Caco-2 (cell line): ENCODE results near the gene SRA1. TPM values are rescaled to one million over a fixed set of nuclear protein-coding genes. Genes with fewer than 3 reads are reported as not detected.

Experiments
- BruUV-seq: library from RNA; stranded (reverse); fragments of 400-500 nt; replicated peaks from 2 replicates; lab custom pipeline; 2021; lab: Mats Ljungman, UMichigan
- CTCF ChIA-PET: fragments of 300-600 bp; sonication (Branson Sonifier 250); formaldehyde crosslinking; loops from one replicate; lab custom pipeline; 2022; ENCODE audit warnings: antibody characterized with exemption; lab: Charles Lee
- POLR2A ChIA-PET: fragments of 300-600 bp; sonication (Branson Sonifier 250); formaldehyde crosslinking; loops from one replicate; lab custom pipeline; 2022; ENCODE audit warnings: antibody characterized with exemption; lab: Charles Lee
- DNase-seq, 2 experiments: peaks; one replicate each; pipeline versions ENCODE4 v3.0.0 to v3.0.0-alpha.2; 2020 to 2022
- H3K27me3 ChIP-seq: replicated peaks from 2 replicates; pipeline ENCODE4 v1.6.0; 2011; ENCODE audit warnings: low read length; ENCODE audit not compliant: control insufficient read depth, insufficient read depth
- H3K36me3 ChIP-seq: 2 replicates; pipeline ENCODE4 v1.5.1; 2011; ENCODE audit warnings: low read length; ENCODE audit not compliant: control insufficient read depth, insufficient read depth
- H3K4me1 ChIP-seq: fragments of 250-450 bp; sonication (Bioruptor Pico); 2 replicates; pipeline ENCODE4 v1.5.1; 2020; ENCODE audit warnings: mild to moderate bottlenecking
- H3K4me3 ChIP-seq: 2 replicates; pipeline ENCODE4 v1.5.1; 2011; ENCODE audit warnings: low read depth, mild to moderate bottlenecking, control low read depth, low read length
- H3K9me3 ChIP-seq: fragments of 250-450 bp; sonication (Bioruptor Pico); 2 replicates; pipeline ENCODE4 v1.5.1; 2020; ENCODE audit warnings: mild to moderate bottlenecking, moderate library complexity
- H3K27ac Mint-ChIP-seq: one replicate; pipeline ENCODE4 v1.8.0; 2022; ENCODE audit warnings: mixed read lengths; ENCODE audit not compliant: unreplicated experiment
- H3K27me3 Mint-ChIP-seq: one replicate; pipeline ENCODE4 v1.8.0; 2022; ENCODE audit warnings: mixed read lengths; ENCODE audit not compliant: insufficient read depth, unreplicated experiment
- H3K36me3 Mint-ChIP-seq: one replicate; pipeline ENCODE4 v1.8.0; 2022; ENCODE audit warnings: mild to moderate bottlenecking, mixed read lengths; ENCODE audit not compliant: insufficient read depth, unreplicated experiment
- H3K4me1 Mint-ChIP-seq: one replicate; pipeline ENCODE4 v1.8.0; 2022; ENCODE audit warnings: low read depth, mixed read lengths; ENCODE audit not compliant: unreplicated experiment
- H3K4me3 Mint-ChIP-seq: one replicate; pipeline ENCODE4 v1.8.0; 2022; ENCODE audit warnings: mild to moderate bottlenecking, moderate library complexity, mixed read lengths; ENCODE audit not compliant: unreplicated experiment
- H3K9me3 Mint-ChIP-seq: one replicate; pipeline ENCODE4 v1.8.0; 2022; ENCODE audit warnings: mixed read lengths; ENCODE audit not compliant: unreplicated experiment
- intact Hi-C: fragments of 100-400 bp; cut with micrococcal nuclease; formaldehyde crosslinking; loops from one replicate; pipeline ENCODE4 v1.10.0; 2022; ENCODE audit not compliant: unreplicated experiment
- total RNA-seq: library from RNA; stranded (reverse); gene quantifications from 2 replicates; pipeline ENCODE4 v1.2.3, GENCODE V29; 2022
- TF ChIP-seq, protein P1 (sequence below), 2 experiments: fragments of 200-600 bp in 1 of 2; IDR thresholded peaks; 1 replicate in 1 of 2; 2 replicates in 1 of 2; pipeline versions ENCODE4 v1.5.1 to v1.8.0; 2011 to 2022; ENCODE audit warnings: antibody characterized with exemption in 1 of 2, control low read depth in 1 of 2, inconsistent platforms in 1 of 2, low read depth in 1 of 2, low read length in 1 of 2, mild to moderate bottlenecking in 1 of 2, moderate library complexity in 1 of 2; ENCODE audit not compliant: insufficient read depth in 1 of 2, severe bottlenecking in 1 of 2, unreplicated experiment in 1 of 2

The SRA1 gene
- total RNA-seq, 1 experiment from 2014 or later: 50.3 TPM

DNA sequence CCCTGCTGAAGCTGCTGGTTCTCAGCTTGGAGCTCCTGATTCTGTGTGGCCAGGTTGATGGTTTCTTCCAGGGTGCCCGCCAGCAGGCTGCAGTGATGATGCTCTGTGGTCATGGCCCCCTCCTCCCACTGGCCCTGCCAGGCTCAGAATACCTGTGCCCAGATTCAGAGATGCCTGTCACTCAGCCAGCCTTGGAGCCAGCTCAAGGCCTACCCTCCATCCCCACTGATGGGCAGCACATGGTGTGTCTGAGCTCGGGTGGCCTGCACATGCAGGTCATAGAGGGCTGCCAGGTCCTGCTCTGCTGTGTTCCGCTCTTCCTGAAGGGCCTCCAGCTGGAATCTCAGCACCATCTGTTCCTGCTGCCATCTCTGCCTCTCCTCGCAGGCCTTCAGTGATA, 12.8 kb upstream of the SRA1 start:
- no peak overlapping the region for H3K4me3 ChIP-seq
- no peaks in the 10 kb centered on the region for H3K36me3 ChIP-seq
- TF ChIP-seq, protein P1, sequence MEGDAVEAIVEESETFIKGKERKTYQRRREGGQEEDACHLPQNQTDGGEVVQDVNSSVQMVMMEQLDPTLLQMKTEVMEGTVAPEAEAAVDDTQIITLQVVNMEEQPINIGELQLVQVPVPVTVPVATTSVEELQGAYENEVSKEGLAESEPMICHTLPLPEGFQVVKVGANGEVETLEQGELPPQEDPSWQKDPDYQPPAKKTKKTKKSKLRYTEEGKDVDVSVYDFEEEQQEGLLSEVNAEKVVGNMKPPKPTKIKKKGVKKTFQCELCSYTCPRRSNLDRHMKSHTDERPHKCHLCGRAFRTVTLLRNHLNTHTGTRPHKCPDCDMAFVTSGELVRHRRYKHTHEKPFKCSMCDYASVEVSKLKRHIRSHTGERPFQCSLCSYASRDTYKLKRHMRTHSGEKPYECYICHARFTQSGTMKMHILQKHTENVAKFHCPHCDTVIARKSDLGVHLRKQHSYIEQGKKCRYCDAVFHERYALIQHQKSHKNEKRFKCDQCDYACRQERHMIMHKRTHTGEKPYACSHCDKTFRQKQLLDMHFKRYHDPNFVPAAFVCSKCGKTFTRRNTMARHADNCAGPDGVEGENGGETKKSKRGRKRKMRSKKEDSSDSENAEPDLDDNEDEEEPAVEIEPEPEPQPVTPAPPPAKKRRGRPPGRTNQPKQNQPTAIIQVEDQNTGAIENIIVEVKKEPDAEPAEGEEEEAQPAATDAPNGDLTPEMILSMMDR (IDR thresholded peaks at IDR 0.05; ENCODE audit: insufficient read depth in 1 of 2, low read depth in 1 of 2, low read length in 1 of 2, severe bottlenecking in 1 of 2, unreplicated experiment in 1 of 2): no peak
- ChIA-PET POLR2A (interaction anchor here (0.6 kb wide), 1 partner anchor 13 kb away, joined by 3 read pairs; the partner anchor contains the start of gene SRA1), CTCF (no interaction called here)
- H3K4me1 ChIP-seq: no peaks in the 10 kb centered on the region; the same call in 1 of the 2 replicates
- H3K27me3 Mint-ChIP-seq: no peaks in the 10 kb centered on the region
- BruUV-seq: no TSS peak
- no peaks in the 10 kb centered on the region for H3K9me3 ChIP-seq
- H3K4me3 Mint-ChIP-seq: no peak overlapping the region
- H3K27me3 ChIP-seq: no peaks in the 10 kb centered on the region
- intact Hi-C loops: no loop called here
- H3K4me1 Mint-ChIP-seq: peaks cover 23% of the 10 kb centered on the region
- H3K36me3 Mint-ChIP-seq: peaks cover 37% of the 10 kb centered on the region
- H3K27ac Mint-ChIP-seq: peak overlapping the region; percentile 42
- no peaks in the 10 kb centered on the region for H3K9me3 Mint-ChIP-seq
- DNase-seq: no peak

DNA sequence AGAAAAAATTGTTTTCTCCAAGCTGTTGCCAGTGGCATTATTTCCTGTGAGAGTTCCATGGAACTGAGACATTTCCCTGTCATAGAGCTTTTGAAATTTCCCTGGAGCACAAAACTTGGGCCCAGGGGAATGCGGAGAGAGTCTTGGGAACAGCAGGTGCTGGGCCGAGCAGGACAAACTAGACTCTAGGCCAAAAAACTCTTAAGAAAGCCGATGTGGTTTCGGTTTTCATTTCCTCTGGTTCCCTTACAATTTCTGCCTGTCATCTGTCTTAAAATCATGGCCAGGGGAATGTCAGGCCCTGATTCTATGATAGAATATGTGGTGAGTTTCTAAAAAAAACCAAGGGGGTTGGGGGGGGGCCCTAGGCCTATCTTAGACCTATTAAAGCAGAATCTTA, 11.9 kb upstream of the SRA1 start:
- no peak overlapping the region for H3K4me3 Mint-ChIP-seq
- H3K27me3 ChIP-seq: no peaks in the 10 kb centered on the region
- H3K9me3 ChIP-seq: no peaks in the 10 kb centered on the region
- no TSS peak for BruUV-seq
- no peak for DNase-seq
- intact Hi-C loops: no loop called here
- H3K4me3 ChIP-seq: no peak overlapping the region
- CTCF ChIA-PET: no interaction called here
- TF ChIP-seq, protein P1 (IDR thresholded peaks at IDR 0.05; ENCODE audit: insufficient read depth in 1 of 2, low read depth in 1 of 2, low read length in 1 of 2, severe bottlenecking in 1 of 2, unreplicated experiment in 1 of 2): no peak
- H3K27me3 Mint-ChIP-seq: no peaks in the 10 kb centered on the region
- POLR2A ChIA-PET: no interaction called here
- no peaks in the 10 kb centered on the region for H3K36me3 ChIP-seq
- no peaks in the 10 kb centered on the region; the same call in 1 of the 2 replicates for H3K4me1 ChIP-seq
- no peaks in the 10 kb centered on the region for H3K9me3 Mint-ChIP-seq
- H3K4me1 Mint-ChIP-seq: peaks cover 18% of the 10 kb centered on the region
- H3K36me3 Mint-ChIP-seq: peaks cover 45% of the 10 kb centered on the region
- H3K27ac Mint-ChIP-seq: no peak overlapping the region

DNA sequence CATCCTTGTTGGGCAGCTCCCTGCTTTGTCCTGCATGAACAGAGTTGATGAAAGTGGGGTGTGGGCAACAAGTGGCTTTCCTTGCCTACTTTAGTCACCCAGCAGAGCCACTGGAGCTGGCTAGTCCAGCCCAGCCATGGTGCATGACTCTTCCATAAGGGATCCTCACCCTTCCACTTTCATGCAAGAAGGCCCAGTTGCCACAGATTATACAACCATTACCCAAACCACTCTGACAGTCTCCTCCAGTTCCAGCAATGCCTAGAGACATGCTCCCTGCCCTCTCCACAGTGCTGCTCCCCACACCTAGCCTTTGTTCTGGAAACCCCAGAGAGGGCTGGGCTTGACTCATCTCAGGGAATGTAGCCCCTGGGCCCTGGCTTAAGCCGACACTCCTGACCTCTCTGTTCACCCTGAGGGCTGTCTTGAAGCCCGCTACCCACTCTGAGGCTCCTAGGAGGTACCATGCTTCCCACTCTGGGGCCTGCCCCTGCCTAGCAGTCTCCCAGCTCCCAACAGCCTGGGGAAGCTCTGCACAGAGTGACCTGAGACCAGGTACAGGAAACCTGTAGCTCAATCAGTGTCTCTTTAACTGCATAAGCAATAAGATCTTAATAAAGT, 11.3 kb upstream of the SRA1 start:
- Mint-ChIP-seq H3K4me1 (peaks cover 13% of the 10 kb centered on the region), H3K27me3 (no peaks in the 10 kb centered on the region), H3K27ac (no peak overlapping the region), H3K9me3 (no peaks in the 10 kb centered on the region), H3K36me3 (peaks cover 50% of the 10 kb centered on the region), H3K4me3 (no peak overlapping the region)
- TF ChIP-seq, protein P1 (IDR thresholded peaks at IDR 0.05; ENCODE audit: insufficient read depth in 1 of 2, low read depth in 1 of 2, low read length in 1 of 2, severe bottlenecking in 1 of 2, unreplicated experiment in 1 of 2): no peak
- Histone ChIP-seq H3K4me3 (no peak overlapping the region), H3K36me3 (no peaks in the 10 kb centered on the region), H3K4me1 (peaks cover 1% of the 10 kb centered on the region; the same call in 1 of the 2 replicates), H3K9me3 (no peaks in the 10 kb centered on the region), H3K27me3 (no peaks in the 10 kb centered on the region)
- ChIA-PET CTCF (no interaction called here), POLR2A (no interaction called here)
- intact Hi-C loops: no loop called here
- BruUV-seq: TSS peak; percentile 1
- no peak for DNase-seq
